ENCODE data around the gene C9orf50.
"Not testable (repeated sequence)": the region's sequence is repeated elsewhere in the genome, so short reads cannot be mapped to it uniquely, and the experiment has no call there.

Gene C9orf50

GRCh38 chr9:129647635-129648034 is 26.7 kb upstream of the C9orf50 start:
- DNase-seq = no peak

GRCh38 chr9:129646654-129647053 is 25.8 kb upstream of the C9orf50 start:
- DNase-seq = no peak

GRCh38 chr9:129646252-129646651 is 25.4 kb upstream of the C9orf50 start:
- DNase-seq = no peak

GRCh38 chr9:129644902-129645301 is 24.0 kb upstream of the C9orf50 start:
- no peak for DNase-seq

- no peak for DNase-seq
These were observed 23.5 kb upstream of the C9orf50 start for GRCh38 chr9:129644365-129644764.

GRCh38 chr9:129643706-129644105 is 22.8 kb upstream of the C9orf50 start:
- DNase-seq = no peak

- peak; percentile 95 for DNase-seq
These were observed 21.1 kb upstream of the C9orf50 start, which contains the start of gene ASB6 for GRCh38 chr9:129641750-129642585. Gene ASB6 (minus strand): TSS chr9:129642151. CDS start chr9:129641999, 152 bp downstream.

- DNase-seq = no peak
These were observed 20.2 kb upstream of the C9orf50 start for GRCh38 chr9:129640871-129641749.

- DNase-seq = no peak
These were observed 19.4 kb upstream of the C9orf50 start for GRCh38 chr9:129640086-129640870.

- DNase-seq = no peak
These were observed 18.8 kb upstream of the C9orf50 start for GRCh38 chr9:129639756-129640085.

- no peak for DNase-seq
These were observed 18.2 kb upstream of the C9orf50 start for GRCh38 chr9:129639034-129639630.

- no peak for DNase-seq
These were observed 17.0 kb upstream of the C9orf50 start for GRCh38 chr9:129637673-129638439.

GRCh38 chr9:129637102-129637501 is 16.2 kb upstream of the C9orf50 start:
- no peak for DNase-seq

GRCh38 chr9:129636343-129636742 is 15.4 kb upstream of the C9orf50 start:
- DNase-seq = not testable (repeated sequence)

GRCh38 chr9:129635099-129636065 is 14.5 kb upstream of the C9orf50 start:
- no peak for DNase-seq

GRCh38 chr9:129633848-129634247 is 12.9 kb upstream of the C9orf50 start:
- no peak for DNase-seq

- no peak for DNase-seq
These were observed 12.3 kb upstream of the C9orf50 start for GRCh38 chr9:129633207-129633606.

GRCh38 chr9:129632460-129632859 is 11.6 kb upstream of the C9orf50 start:
- DNase-seq = no peak

GRCh38 chr9:129631674-129632129 is 10.8 kb upstream of the C9orf50 start:
- no peak for DNase-seq

GRCh38 chr9:129630967-129631673 is 10.2 kb upstream of the C9orf50 start:
- peak; percentile 25 for DNase-seq

Measured in stimulated activated CD4-positive, alpha-beta T cell treated with anti-CD3 and anti-CD28 coated beads, Interleukin-1b, Interleukin-23, amount 100 ng/mL, for 48 hours (primary cell).